Chondrocyte (in vitro differentiated cells): ENCODE data around the gene PFDN4. TPM values are rescaled to one million over a fixed set of nuclear protein-coding genes. Genes with fewer than 3 reads are reported as not detected.

ENCODE experiments used
- DNase-seq: peaks from one replicate; pipeline ENCODE4 v3.0.0; 2021; ENCODE audit warnings: mixed read lengths, low spot score
- H3K27ac Mint-ChIP-seq: one replicate; pipeline ENCODE4 v1.8.0; 2021; ENCODE audit warnings: mild to moderate bottlenecking, moderate library complexity, mixed read lengths; ENCODE audit not compliant: unreplicated experiment
- H3K27me3 Mint-ChIP-seq: 2 replicates; pipeline ENCODE4 v1.8.0; 2021; ENCODE audit warnings: low read depth, mixed read lengths
- H3K36me3 Mint-ChIP-seq: 2 replicates; pipeline ENCODE4 v1.8.0; 2021; ENCODE audit warnings: low read depth, mixed read lengths
- H3K4me1 Mint-ChIP-seq: 2 replicates; pipeline ENCODE4 v1.8.0; 2021; ENCODE audit warnings: low read depth, mild to moderate bottlenecking, mixed read lengths
- H3K4me3 Mint-ChIP-seq: one replicate; pipeline ENCODE4 v1.8.0; 2021; ENCODE audit warnings: mild to moderate bottlenecking, moderate library complexity, mixed read lengths; ENCODE audit not compliant: unreplicated experiment
- H3K9me3 Mint-ChIP-seq: 2 replicates; pipeline ENCODE4 v1.8.0; 2021; ENCODE audit warnings: low read depth, mixed read lengths
- total RNA-seq: library from RNA; stranded (reverse); gene quantifications from 3 replicates; pipeline ENCODE4 v1.2.1, GENCODE V29; 2021
- TF ChIP-seq, protein P1 (sequence below): fragments of 200-600 bp; sonication (generic); IDR thresholded peaks from 2 replicates; pipeline ENCODE4 v1.5.0; 2021; ENCODE audit warnings: antibody characterized with exemption, mild to moderate bottlenecking, moderate library complexity

PFDN4 gene
- total RNA-seq, 1 donor from 2014 or later, result 18.6 TPM

DNA sequence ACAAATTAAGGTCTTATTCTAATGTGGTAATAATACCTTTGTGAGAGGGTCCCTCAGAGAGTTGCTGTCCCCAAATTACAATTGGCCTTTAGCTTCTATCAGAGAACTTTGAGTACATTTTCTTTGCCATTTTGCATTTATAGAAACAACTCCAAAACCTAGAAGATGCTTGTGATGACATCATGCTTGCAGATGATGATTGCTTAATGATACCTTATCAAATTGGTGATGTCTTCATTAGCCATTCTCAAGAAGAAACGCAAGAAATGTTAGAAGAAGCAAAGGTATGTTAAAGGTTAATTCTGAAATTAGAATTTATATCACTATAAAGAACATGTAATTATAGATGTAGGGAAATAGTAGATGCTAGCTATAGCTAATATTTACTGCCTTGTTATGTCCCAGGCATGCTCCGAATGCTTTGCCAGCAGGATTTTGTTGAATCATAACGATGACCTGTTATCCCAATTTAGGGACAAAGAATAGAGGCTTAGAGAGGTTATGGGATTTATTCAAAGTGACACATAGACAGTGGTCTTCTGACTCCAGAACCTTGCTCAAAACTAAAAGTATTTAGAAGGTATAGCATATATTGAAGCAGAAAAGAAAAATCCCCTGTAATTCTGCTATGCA lies 7.4 kb downstream of the PFDN4 start:
- Mint-ChIP-seq H3K9me3 (no peaks in the 10 kb centered on the region), H3K36me3 (peaks cover 7% of the 10 kb centered on the region), H3K4me1 (peaks cover 14% of the 10 kb centered on the region), H3K27me3 (no peaks in the 10 kb centered on the region), H3K27ac (no peak overlapping the region), H3K4me3 (no peak overlapping the region)
- TF ChIP-seq, protein P1, sequence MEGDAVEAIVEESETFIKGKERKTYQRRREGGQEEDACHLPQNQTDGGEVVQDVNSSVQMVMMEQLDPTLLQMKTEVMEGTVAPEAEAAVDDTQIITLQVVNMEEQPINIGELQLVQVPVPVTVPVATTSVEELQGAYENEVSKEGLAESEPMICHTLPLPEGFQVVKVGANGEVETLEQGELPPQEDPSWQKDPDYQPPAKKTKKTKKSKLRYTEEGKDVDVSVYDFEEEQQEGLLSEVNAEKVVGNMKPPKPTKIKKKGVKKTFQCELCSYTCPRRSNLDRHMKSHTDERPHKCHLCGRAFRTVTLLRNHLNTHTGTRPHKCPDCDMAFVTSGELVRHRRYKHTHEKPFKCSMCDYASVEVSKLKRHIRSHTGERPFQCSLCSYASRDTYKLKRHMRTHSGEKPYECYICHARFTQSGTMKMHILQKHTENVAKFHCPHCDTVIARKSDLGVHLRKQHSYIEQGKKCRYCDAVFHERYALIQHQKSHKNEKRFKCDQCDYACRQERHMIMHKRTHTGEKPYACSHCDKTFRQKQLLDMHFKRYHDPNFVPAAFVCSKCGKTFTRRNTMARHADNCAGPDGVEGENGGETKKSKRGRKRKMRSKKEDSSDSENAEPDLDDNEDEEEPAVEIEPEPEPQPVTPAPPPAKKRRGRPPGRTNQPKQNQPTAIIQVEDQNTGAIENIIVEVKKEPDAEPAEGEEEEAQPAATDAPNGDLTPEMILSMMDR, result no peak
- no peak for DNase-seq

DNA sequence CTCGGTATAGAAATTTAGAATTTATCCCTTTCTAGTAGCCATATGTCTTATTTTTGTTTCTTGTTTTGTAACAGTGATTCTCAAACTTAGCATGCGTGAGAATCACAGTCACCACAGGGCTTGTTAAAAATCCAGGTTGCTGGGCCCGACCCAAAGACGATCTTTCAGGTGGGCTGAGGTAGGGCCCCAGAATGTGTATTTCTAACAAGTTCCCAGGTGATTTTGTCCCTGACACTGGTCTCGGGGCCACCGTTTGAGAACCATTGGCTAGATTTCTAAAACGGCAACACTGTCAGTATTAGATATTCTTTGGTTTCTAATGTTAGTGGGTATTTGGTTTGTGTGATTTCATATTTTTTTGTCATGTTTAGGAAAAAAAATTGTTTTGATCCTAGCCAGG lies 9.9 kb downstream of the PFDN4 start:
- Mint-ChIP-seq H3K36me3 (peaks cover 7% of the 10 kb centered on the region), H3K27me3 (no peaks in the 10 kb centered on the region)

DNA sequence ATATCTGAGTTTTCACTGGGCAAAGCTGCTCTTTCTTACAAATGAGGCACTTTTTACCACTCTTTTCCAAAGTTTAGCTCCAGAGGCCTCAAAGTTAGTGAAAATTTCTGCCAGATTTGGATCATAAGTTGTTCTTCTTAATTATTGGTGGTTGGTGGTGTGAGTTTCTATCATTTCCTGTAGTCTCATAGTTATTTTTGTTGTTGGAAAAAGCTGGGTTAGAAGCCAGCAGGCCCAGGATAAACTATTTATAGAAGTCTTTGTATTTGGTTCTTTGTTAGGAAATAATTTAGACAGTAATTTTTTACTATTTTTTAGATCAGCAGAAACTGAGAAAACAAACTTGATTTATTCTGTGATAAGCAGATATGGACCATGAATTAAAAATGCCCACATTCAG lies 10.6 kb downstream of the PFDN4 start:
- Mint-ChIP-seq H3K4me1 (peaks cover 19% of the 10 kb centered on the region), H3K9me3 (no peaks in the 10 kb centered on the region), H3K27ac (no peak overlapping the region), H3K27me3 (no peaks in the 10 kb centered on the region), H3K36me3 (peaks cover 7% of the 10 kb centered on the region), H3K4me3 (no peak overlapping the region)
- TF ChIP-seq, protein P1, result no peak
- DNase-seq, result no peak

More for the DNA sequence above, 9.9 kb downstream of the PFDN4 start:
- Mint-ChIP-seq H3K27ac (no peak overlapping the region), H3K4me1 (peaks cover 21% of the 10 kb centered on the region), H3K4me3 (no peak overlapping the region), H3K9me3 (no peaks in the 10 kb centered on the region)
- no peak for DNase-seq
- TF ChIP-seq, protein P1, result no peak

DNA sequence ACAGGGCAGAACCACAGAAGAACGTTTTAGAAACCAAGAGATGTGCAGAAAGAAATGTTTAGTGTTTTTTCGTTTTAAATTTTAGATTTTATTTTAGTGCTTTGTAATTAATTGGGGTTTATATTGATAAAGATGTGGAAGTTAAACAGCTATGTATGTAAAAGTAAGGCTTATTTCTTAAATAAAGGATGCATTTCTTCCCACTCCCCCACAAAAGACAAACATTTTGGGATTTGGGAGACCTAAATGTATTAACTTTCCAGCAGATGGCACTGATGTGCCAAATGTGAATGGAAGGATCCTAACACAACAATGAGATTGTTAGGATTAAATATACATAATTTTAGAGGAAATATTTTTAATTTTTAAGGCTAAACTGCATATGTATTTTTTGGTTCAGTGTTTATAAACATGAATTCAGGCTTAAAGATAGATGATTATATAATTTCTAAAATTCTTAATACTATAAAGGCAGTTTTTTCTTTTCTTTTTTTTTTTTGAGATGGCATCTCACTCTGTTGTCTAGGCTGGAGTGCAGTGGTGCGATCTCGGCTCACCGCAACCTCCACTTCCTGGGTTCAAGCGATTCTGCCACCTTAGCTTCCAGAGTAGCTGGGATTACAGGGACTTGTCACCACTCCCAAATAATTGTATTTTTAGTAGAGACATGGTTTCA lies 12.0 kb downstream of the PFDN4 start:
- TF ChIP-seq, protein P1, result peak; percentile 94
- H3K4me1 Mint-ChIP-seq, result peaks cover 19% of the 10 kb centered on the region
- no peaks in the 10 kb centered on the region for H3K9me3 Mint-ChIP-seq
- H3K27ac Mint-ChIP-seq, result no peak overlapping the region
- H3K27me3 Mint-ChIP-seq, result no peaks in the 10 kb centered on the region
- no peak for DNase-seq
- H3K36me3 Mint-ChIP-seq, result peaks cover 7% of the 10 kb centered on the region
- no peak overlapping the region for H3K4me3 Mint-ChIP-seq

DNA sequence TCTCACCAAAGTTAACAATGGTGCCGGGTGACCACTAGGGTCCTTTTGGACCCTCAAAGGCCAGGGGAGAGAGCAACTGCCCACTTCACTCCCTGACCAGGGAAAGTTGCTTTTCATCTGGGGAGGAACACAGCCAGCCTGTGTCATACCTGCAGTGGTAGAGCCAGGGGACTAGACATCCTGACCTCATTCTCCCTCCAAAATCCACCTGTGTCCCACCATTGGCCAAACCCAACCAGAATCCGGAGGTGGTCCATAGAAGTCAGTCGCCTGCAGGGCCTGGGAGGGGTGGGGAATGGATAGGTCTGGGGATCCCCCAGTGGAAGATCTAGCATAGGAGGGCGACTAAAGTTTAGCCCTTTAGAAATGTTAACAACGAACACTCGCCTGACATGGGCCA lies 12.8 kb downstream of the PFDN4 start:
- TF ChIP-seq, protein P1, result no peak
- Mint-ChIP-seq H3K27ac (no peak overlapping the region), H3K36me3 (peaks cover 6% of the 10 kb centered on the region), H3K4me3 (no peak overlapping the region), H3K4me1 (peaks cover 19% of the 10 kb centered on the region), H3K27me3 (no peaks in the 10 kb centered on the region), H3K9me3 (no peaks in the 10 kb centered on the region)
- no peak for DNase-seq
